Ecto neural progenitor cell (in vitro differentiated cells): ENCODE data around the gene OGFOD2.

Source experiments
- DNase-seq: peaks from one replicate; pipeline ENCODE4 v3.0.0-alpha.2; 2018; ENCODE audit warnings: low spot score

Gene OGFOD2

DNA sequence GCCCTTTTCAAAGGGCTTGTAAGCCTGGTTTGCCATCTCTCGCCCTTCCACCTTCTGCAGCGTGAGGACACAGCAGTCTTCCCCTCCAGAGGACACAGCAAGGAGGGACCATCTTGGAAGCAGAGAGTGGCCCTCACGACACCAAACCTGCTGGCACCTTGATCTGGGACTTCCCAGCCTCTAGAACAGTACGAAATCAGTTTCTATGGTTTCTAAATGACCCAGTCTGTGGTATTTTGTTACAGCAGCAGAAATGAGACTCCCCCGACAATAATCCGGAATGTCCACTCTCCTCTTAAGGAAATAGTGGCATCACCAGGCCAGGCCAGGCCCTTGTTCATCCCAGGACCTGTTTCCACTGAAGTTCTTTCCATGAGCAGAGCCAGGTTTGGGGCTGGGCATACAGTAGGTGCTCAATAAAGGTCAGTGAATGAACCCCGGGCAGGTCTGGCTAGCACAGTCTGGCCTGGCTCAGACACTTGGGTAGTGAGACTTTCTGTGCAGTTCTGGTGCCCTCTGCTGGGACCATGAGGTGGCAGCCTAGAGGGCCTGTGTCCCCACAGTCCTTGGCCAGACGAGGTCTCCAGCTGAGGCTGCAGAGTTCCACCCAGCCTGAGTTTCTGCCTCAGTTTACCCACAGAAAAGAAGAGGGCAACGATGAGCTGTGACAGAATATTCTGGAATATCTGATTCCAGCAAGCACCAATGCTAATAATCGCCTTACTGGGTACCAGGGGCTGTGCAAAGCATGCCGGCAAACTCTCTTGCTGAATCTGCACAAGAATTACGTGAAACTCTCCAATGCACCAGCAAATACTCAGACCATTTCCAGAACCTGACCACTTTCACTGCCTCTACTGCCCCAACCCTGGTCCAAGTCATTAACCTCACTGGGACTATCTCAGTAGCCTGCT lies 22.8 kb upstream of the OGFOD2 start:
- DNase-seq, result peak; percentile 84

- DNase-seq, result peak; percentile 41
Observed at GRCh38 chr12:122955156-122955555, 19.9 kb upstream of the OGFOD2 start.

DNA sequence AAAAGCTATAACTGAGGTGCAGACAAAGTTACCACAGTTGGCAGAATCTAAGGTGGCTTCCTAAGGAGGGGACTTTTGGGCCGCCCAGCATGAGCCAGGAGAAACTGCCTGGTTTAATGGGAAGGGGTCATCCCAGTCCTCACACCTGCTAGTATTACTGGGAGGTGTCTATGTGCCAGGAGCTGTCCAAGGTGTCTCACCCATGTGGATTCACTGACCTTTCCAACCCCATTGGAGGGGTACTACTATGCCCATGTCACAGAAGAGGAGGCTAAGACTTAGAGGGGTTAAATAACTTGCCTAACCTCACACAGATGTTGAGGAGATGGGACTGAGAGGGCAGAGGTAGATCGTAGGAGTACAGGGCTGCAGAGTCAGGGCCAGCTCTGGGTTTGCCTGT lies 19.0 kb upstream of the OGFOD2 start:
- DNase-seq, result no peak

- no peak for DNase-seq
Observed at GRCh38 chr12:122958198-122958888, 16.7 kb upstream of the OGFOD2 start.

DNA sequence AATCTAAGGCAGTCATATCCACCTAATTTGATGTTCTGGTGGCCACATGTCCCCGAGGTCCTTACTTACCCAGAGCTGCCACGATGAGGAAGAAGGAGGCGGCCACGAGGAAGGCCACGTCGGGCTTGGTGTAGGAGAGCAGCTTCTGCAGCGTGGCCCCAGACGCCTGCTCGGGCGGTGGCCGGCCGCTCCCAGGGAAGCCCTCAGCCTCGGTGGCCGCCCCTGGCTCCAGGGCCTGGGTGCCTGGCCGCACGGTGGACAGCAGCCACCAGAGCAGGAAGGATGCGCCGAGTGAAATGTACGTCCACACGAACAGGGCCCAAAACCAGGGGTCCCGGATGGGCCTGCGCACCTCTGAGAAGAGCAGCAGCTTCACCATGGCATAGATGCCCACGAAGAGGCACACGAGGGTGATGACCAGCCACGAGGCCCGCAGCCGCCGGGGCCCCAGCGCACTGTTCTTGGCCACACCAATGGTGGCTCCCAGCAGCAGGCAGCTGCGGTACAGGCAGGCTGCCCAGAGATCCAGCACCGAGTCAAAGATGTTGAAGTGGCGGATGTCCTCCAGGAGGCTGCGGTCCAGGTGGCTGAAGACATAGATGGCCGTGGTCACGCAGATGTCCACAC lies 15.4 kb upstream of the OGFOD2 start:
- no peak for DNase-seq

DNA sequence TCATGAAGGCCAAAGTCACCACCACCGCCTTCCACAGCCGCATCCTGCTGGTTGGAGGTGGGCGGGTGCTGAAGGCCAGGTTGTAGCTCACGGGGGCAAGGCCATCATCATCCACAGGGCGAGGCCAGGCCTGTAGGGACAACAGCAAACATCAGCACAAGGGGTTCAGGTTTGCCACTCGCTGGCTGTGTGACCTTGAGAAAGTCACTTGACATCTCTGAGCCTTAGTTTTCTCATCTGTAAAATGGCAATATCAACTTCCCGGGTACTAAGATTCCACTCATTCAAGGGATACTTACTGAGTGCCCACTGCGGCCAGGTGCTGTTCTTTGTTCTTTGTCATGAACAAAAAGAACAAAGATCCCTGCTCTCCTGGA lies 14.9 kb upstream of the OGFOD2 start:
- DNase-seq, result no peak

GRCh38 chr12:122961531-122962329 lies 13.3 kb upstream of the OGFOD2 start:
- DNase-seq, result peak; percentile 42

GRCh38 chr12:122963941-122964265 lies 11.1 kb upstream of the OGFOD2 start:
- no peak for DNase-seq

DNA sequence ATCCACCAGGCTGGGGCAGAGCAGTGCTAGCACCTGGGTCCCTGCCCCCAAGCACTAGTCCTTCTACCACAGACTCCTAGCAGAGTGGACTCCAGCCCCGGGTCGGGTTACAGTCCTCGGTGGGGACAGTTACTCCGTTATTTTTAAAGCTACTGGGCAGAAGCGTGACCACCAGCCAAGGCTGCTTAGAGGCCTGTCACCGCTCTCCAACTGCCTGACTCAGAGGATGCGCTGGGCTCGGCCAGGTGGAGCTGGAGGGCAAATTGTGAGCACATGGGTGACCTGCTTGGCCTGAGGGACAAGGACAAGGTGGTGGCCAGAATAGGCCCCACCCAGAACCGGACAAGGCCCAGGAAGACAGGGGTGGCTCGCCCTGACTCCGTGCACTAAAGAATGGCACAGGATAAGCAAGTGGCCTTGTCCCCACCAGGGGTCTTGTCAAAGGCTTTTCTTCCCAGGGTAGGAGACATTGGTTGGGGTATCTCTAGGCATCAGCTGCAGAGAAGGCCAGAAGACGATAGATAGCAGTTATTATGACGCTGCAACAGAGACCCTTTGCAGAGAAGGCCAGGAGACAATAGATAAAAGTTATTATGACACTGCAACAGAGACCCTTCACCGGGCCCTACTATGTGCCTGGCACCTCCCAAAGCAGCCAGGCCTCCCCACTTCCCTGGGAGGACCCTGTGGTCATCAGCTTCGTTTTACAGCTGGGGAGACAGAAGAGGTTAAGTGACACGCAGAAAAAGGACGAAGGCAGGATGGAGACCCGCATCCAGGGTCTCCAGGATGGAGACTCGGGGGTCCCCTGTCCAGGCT lies 10.4 kb upstream of the OGFOD2 start:
- DNase-seq, result no peak

DNA sequence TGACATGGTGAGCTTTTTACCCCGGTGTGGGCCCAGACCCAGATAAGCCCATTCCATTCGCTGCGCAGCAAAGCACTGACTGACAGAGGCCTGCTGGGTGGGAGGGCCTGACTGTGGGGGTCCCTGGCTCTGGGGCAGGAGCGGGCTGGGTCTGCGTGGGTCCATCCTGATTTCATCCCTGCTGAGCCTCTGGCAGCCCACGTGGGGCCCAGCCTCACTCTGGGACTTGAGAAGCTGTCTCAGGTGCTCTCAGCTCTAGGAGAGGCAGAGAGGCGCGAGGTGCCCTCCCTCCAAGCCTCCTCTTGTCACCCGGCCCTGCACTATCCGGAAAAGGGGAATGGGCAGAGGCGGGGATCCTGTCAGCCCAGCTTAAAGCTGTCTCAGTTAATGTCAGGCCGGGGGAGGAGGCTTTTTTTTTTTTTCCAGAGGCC lies 9.7 kb upstream of the OGFOD2 start:
- no peak for DNase-seq

- peak; percentile 100 for DNase-seq
Observed at GRCh38 chr12:122965851-122966742, 8.9 kb upstream of the OGFOD2 start, which contains the start of gene ABCB9. Gene ABCB9, minus strand, starts transcription at chr12:122966463. Its CDS starts 6,228 bp downstream, at chr12:122960235.

DNA sequence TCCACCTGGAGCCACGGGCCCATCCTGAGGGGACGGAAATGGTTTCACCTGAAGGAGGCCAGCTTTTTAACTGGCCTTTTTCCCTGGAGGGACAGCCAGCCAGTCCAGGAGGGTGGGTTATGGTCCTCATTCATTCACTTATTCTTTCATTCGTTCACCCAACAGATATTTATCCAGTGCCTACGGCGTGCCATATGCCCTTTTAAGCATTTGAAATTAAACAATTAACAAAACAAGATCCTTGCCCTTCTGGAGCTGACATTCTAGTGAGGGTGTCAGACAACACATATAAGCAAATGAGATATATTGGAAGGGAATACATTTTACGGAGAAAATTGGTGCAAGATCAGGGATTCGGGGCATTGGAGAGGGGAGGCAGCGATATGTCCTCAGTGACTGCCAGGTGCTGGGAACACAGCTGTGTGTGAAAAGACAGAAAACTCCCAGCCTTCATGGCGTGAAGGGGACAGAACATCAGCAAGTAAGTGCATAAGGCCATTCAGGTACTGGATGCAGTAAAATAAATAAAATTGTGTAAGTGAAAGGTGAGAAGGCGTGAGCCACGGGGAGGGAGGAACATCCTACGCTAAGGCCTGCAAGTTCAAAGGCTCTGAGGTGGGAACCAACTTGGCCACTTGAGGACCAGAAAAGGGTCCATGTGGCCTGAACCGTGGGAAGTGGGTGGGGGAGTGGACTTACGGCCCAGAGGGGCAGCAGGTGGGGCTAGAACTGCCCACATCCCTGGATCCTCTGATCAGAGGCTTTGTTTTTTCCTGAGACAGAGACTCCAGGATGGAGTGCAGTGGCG lies 8.1 kb upstream of the OGFOD2 start:
- no peak for DNase-seq

- DNase-seq, result no peak
Observed at GRCh38 chr12:122968104-122968503, 6.9 kb upstream of the OGFOD2 start.

DNA sequence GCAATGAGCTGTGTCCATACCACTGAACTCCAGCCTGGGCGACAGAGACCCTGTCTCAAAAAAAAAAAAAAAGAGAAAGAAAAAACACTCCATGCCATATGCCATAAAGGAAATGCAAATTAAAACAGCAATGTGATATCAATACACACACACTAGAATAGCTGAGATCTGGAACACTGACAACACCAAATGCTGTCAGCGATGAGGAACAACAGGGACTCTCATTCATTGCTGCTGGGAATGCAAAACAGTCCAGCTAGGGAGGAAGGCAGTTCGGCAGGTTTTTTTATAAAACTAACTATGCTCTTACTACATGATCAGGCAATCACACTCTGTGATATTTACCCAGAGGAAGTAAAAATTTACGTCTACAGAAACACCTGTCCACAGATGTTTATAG lies 5.4 kb upstream of the OGFOD2 start:
- no peak for DNase-seq

GRCh38 chr12:122974274-122974891 lies 661 bp upstream of the OGFOD2 start:
- peak; percentile 100 for DNase-seq

GRCh38 chr12:122975790-122976647 lies 975 bp downstream of the OGFOD2 start:
- no peak for DNase-seq

GRCh38 chr12:122976648-122976975 lies 1.6 kb downstream of the OGFOD2 start:
- DNase-seq, result no peak

DNA sequence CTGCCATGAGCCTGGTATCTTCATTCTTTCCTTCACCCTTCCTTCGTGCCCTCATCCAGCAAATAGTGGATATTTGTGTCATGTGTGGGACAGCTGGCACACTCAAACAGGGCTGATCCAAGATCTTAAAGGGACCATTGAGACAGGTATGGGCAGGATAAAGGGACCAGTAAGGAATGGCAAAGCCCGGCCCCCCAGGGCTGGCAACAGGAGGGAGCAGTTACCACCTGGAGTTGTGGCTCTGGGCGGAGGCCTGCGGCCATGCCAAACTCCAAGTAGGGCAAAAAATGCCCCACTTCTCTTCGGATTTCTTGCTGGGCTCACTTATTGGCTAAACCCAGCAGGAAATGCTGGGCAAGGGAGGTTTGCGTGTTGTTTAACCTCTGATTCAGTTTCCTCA lies 2.1 kb downstream of the OGFOD2 start:
- no peak for DNase-seq
